Subcutaneous adipose tissue (tissue), 4 donors: ENCODE measurements around the gene EDN2. TPM values are rescaled to one million over a fixed set of nuclear protein-coding genes. Genes with fewer than 3 reads are reported as not detected.

Experiments used
- CTCF ChIP-seq: fragments of 450-650 bp; IDR thresholded peaks from one replicate; pipeline ENCODE4 v1.5.1; 2016; ENCODE audit warnings: low read depth, mild to moderate bottlenecking, control low read depth, antibody characterized with exemption, moderate library complexity
- total RNA-seq, 4 donors: library from RNA; depleted of rRNA; stranded (reverse); fragments of >200 nt; gene quantifications; one replicate each; pipeline ENCODE4 v1.1.0, GENCODE V29; 2016

EDN2 gene
- total RNA-seq, 4 donors from 2014 or later: 1.1 TPM; not detected in 3

GRCh38 chr1:41497056-41497440, 12.6 kb upstream of the EDN2 start:
- no peak for TF ChIP-seq CTCF

- no peak for TF ChIP-seq CTCF
These were observed 11.9 kb upstream of the EDN2 start for GRCh38 chr1:41496080-41497055.

- no peak for TF ChIP-seq CTCF
These were observed 10.9 kb upstream of the EDN2 start for GRCh38 chr1:41495210-41495948.

- TF ChIP-seq CTCF: no peak
These were observed 10.1 kb upstream of the EDN2 start for GRCh38 chr1:41494351-41495209.

- no peak for TF ChIP-seq CTCF
These were observed 9.3 kb upstream of the EDN2 start for GRCh38 chr1:41493626-41494350.

GRCh38 chr1:41493117-41493536, 8.6 kb upstream of the EDN2 start:
- no peak for TF ChIP-seq CTCF
